Muscle layer of duodenum (tissue), 2 donors: ENCODE results near the gene APLP1.
"Not testable (repeated sequence)": the region's sequence is repeated elsewhere in the genome, so short reads cannot be mapped to it uniquely, and the experiment has no call there.

Experiments
- H3K27ac ChIP-seq: one replicate; pipeline ENCODE4 v1.7.0; 2013; ENCODE audit warnings: mild to moderate bottlenecking, low read length
- H3K27me3 ChIP-seq: one replicate; pipeline ENCODE4 v1.7.0; 2013; ENCODE audit warnings: low read depth, mild to moderate bottlenecking, control low read depth, low read length
- H3K36me3 ChIP-seq, 2 donors: one replicate each; pipeline ENCODE4 v1.7.0; 2013; ENCODE audit warnings: low read length in 2 of 2, control low read depth in 1 of 2, mild to moderate bottlenecking in 1 of 2; ENCODE audit not compliant: insufficient read depth in 2 of 2, control insufficient read depth in 1 of 2
- H3K4me1 ChIP-seq, 2 donors: one replicate each; pipeline ENCODE4 v1.7.0; 2013; ENCODE audit warnings: low read length in 2 of 2, mild to moderate bottlenecking in 2 of 2, control low read depth in 1 of 2, moderate library complexity in 1 of 2; ENCODE audit not compliant: insufficient read depth in 2 of 2, control insufficient read depth in 1 of 2
- H3K4me3 ChIP-seq, 2 donors: one replicate each; pipeline ENCODE4 v1.7.0; 2013; ENCODE audit warnings: low read length in 2 of 2, low read depth in 1 of 2, mild to moderate bottlenecking in 1 of 2
- H3K9me3 ChIP-seq, 2 donors: one replicate each; pipeline ENCODE4 v1.7.0; 2013; ENCODE audit warnings: low read length in 2 of 2, control low read depth in 1 of 2, mild to moderate bottlenecking in 1 of 2; ENCODE audit not compliant: control insufficient read depth in 1 of 2
- donor health status: healthy.

Gene APLP1

GRCh38 chr19:35868172-35868822 is at the start of gene APLP1:
Gene APLP1, plus strand, starts transcription at chr19:35868574. Its CDS starts 63 bp downstream, at chr19:35868637.
- Histone ChIP-seq H3K27me3 (peaks cover 18% of the 10 kb centered on the region), H3K9me3 (no peaks in the 10 kb centered on the region), H3K4me3 (peak within 1 kb of the TSS in 1 of 2 donors; percentile 60)

GRCh38 chr19:35822579-35822978 is 45.8 kb upstream of the APLP1 start:
- Histone ChIP-seq H3K36me3 (no peaks in the 10 kb centered on the region), H3K4me1 (no peaks in the 10 kb centered on the region), H3K4me3 (no peak overlapping the region), H3K9me3 (no peaks in the 10 kb centered on the region), H3K27ac (no peak overlapping the region), H3K27me3 (no peaks in the 10 kb centered on the region)

More at GRCh38 chr19:35868172-35868822, at the start of gene APLP1:
- Histone ChIP-seq H3K36me3 (no peaks in the 10 kb centered on the region), H3K27ac (no peak within 1 kb of the TSS), H3K4me1 (peaks cover 10 to 23% of the 10 kb centered on the region in 2 donors)

- H3K9me3 ChIP-seq: no peaks in the 10 kb centered on the region
- H3K4me1 ChIP-seq: no peaks in the 10 kb centered on the region
- no peak overlapping the region for H3K4me3 ChIP-seq
- H3K27ac ChIP-seq: no peak overlapping the region
- H3K27me3 ChIP-seq: no peaks in the 10 kb centered on the region
- no peaks in the 10 kb centered on the region for H3K36me3 ChIP-seq
These were observed 44.2 kb upstream of the APLP1 start for GRCh38 chr19:35824150-35824549.

GRCh38 chr19:35828692-35829301 is 39.6 kb upstream of the APLP1 start:
- no peaks in the 10 kb centered on the region for H3K27me3 ChIP-seq
- H3K27ac ChIP-seq: no peak overlapping the region
- H3K4me1 ChIP-seq: no peaks in the 10 kb centered on the region
- no peaks in the 10 kb centered on the region for H3K36me3 ChIP-seq
- H3K4me3 ChIP-seq: no peak overlapping the region
- H3K9me3 ChIP-seq: no peaks in the 10 kb centered on the region

GRCh38 chr19:35830986-35831385 is 37.4 kb upstream of the APLP1 start:
- H3K27me3 ChIP-seq: no peaks in the 10 kb centered on the region
- no peaks in the 10 kb centered on the region for H3K4me1 ChIP-seq
- no peak overlapping the region for H3K27ac ChIP-seq
- no peak overlapping the region for H3K4me3 ChIP-seq
- no peaks in the 10 kb centered on the region for H3K36me3 ChIP-seq
- no peaks in the 10 kb centered on the region for H3K9me3 ChIP-seq

GRCh38 chr19:35832054-35832453 is 36.3 kb upstream of the APLP1 start:
- Histone ChIP-seq H3K27me3 (no peaks in the 10 kb centered on the region), H3K4me3 (no peak overlapping the region), H3K4me1 (no peaks in the 10 kb centered on the region), H3K9me3 (no peaks in the 10 kb centered on the region), H3K27ac (no peak overlapping the region), H3K36me3 (no peaks in the 10 kb centered on the region)

- H3K36me3 ChIP-seq: no peaks in the 10 kb centered on the region
- no peaks in the 10 kb centered on the region for H3K4me1 ChIP-seq
- no peak overlapping the region for H3K27ac ChIP-seq
- H3K4me3 ChIP-seq: no peak overlapping the region
- H3K9me3 ChIP-seq: peaks cover under 1 to 3% of the 10 kb centered on the region in 2 donors
- H3K27me3 ChIP-seq: no peaks in the 10 kb centered on the region
These were observed 34.4 kb upstream of the APLP1 start for GRCh38 chr19:35833972-35834371.

GRCh38 chr19:35836096-35836495 is 32.3 kb upstream of the APLP1 start:
- not testable (repeated sequence) for H3K4me3 ChIP-seq, H3K27ac ChIP-seq, H3K36me3 ChIP-seq, H3K9me3 ChIP-seq, H3K4me1 ChIP-seq, H3K27me3 ChIP-seq

GRCh38 chr19:35841961-35842595 is 26.3 kb upstream of the APLP1 start:
- H3K4me3 ChIP-seq: no peak overlapping the region

GRCh38 chr19:35842666-35843272 is 25.6 kb upstream of the APLP1 start:
- Histone ChIP-seq H3K27me3 (peaks cover 26% of the 10 kb centered on the region), H3K36me3 (no peaks in the 10 kb centered on the region), H3K27ac (no peak overlapping the region), H3K4me1 (peaks cover 0 to 12% of the 10 kb centered on the region in 2 donors), H3K9me3 (peaks cover 6 to 10% of the 10 kb centered on the region in 2 donors), H3K4me3 (no peak overlapping the region)

More at GRCh38 chr19:35841961-35842595, 26.3 kb upstream of the APLP1 start:
- Histone ChIP-seq H3K4me1 (peaks cover 0 to 12% of the 10 kb centered on the region in 2 donors), H3K27ac (no peak overlapping the region), H3K9me3 (peaks cover 6 to 10% of the 10 kb centered on the region in 2 donors), H3K27me3 (peaks cover 26% of the 10 kb centered on the region), H3K36me3 (no peaks in the 10 kb centered on the region)
